BLaER1 (cell line): ENCODE measurements around the gene PFN3.
A peak's percentile ranks its signal among the peaks of the same experiment; 100 is the strongest.

Source experiments
- H3K27ac ChIP-seq: shearing (Covaris generic); formaldehyde crosslinking; 2 replicates; pipeline ENCODE4 v1.8.1; 2022
- H3K27me3 ChIP-seq: shearing (Covaris generic); formaldehyde crosslinking; 2 replicates; pipeline ENCODE4 v1.8.1; 2022
- H3K36me3 ChIP-seq: shearing (Covaris generic); formaldehyde crosslinking; 2 replicates; pipeline ENCODE4 v1.8.1; 2022
- H3K4me1 ChIP-seq: shearing (Covaris generic); formaldehyde crosslinking; 2 replicates; pipeline ENCODE4 v1.8.1; 2022
- H3K4me2 ChIP-seq: shearing (Covaris generic); formaldehyde crosslinking; 2 replicates; pipeline ENCODE4 v1.8.1; 2022
- H3K4me3 ChIP-seq: shearing (Covaris generic); formaldehyde crosslinking; 2 replicates; pipeline ENCODE4 v1.8.1; 2022
- H3K9ac ChIP-seq: shearing (Covaris generic); formaldehyde crosslinking; 2 replicates; pipeline ENCODE4 v1.8.1; 2022
- H3K9me3 ChIP-seq: shearing (Covaris generic); formaldehyde crosslinking; 2 replicates; pipeline ENCODE4 v1.8.1; 2022
- H4K20me1 ChIP-seq: shearing (Covaris generic); formaldehyde crosslinking; 2 replicates; pipeline ENCODE4 v1.8.1; 2022
- Cebpa-rat ChIP-seq: shearing (Covaris generic); IDR thresholded peaks from 2 replicates; pipeline ENCODE4 v1.8.1; 2022

The PFN3 gene

GRCh38 chr5:177431317-177432142, 31.1 kb upstream of the PFN3 start:
- H3K9ac ChIP-seq: peak overlapping the region; percentile 99
- H3K27me3 ChIP-seq: no peaks in the 10 kb centered on the region
- peak overlapping the region; percentile 98 for H3K4me2 ChIP-seq
- H3K4me3 ChIP-seq: peak overlapping the region; percentile 97
- no peak for TF ChIP-seq Cebpa-rat
- no peaks in the 10 kb centered on the region for H3K9me3 ChIP-seq
- H3K36me3 ChIP-seq: peaks cover 44% of the 10 kb centered on the region
- H3K4me1 ChIP-seq: peaks cover 77% of the 10 kb centered on the region
- H3K27ac ChIP-seq: peak overlapping the region; percentile 99
- H4K20me1 ChIP-seq: peaks cover 20% of the 10 kb centered on the region

- Histone ChIP-seq H4K20me1 (peaks cover 20% of the 10 kb centered on the region), H3K27me3 (no peaks in the 10 kb centered on the region), H3K9ac (peak overlapping the region; percentile 99), H3K27ac (peak overlapping the region; percentile 99), H3K4me2 (peak overlapping the region; percentile 98), H3K4me1 (peaks cover 77% of the 10 kb centered on the region), H3K4me3 (peak overlapping the region; percentile 97), H3K36me3 (peaks cover 38% of the 10 kb centered on the region), H3K9me3 (no peaks in the 10 kb centered on the region)
- TF ChIP-seq Cebpa-rat: no peak
Observed at GRCh38 chr5:177430972-177431316, 30.5 kb upstream of the PFN3 start.

- Histone ChIP-seq H3K9ac (peak overlapping the region; percentile 99), H4K20me1 (peaks cover 20% of the 10 kb centered on the region), H3K4me1 (peaks cover 82% of the 10 kb centered on the region), H3K9me3 (no peaks in the 10 kb centered on the region), H3K4me2 (peak overlapping the region; percentile 98), H3K27me3 (no peaks in the 10 kb centered on the region), H3K36me3 (peaks cover 32% of the 10 kb centered on the region), H3K27ac (peak overlapping the region; percentile 99), H3K4me3 (peak overlapping the region; percentile 97)
- TF ChIP-seq Cebpa-rat: no peak
Observed at GRCh38 chr5:177430140-177430951, 29.9 kb upstream of the PFN3 start.

GRCh38 chr5:177429248-177430040, 29.0 kb upstream of the PFN3 start:
- peaks cover 20% of the 10 kb centered on the region for H4K20me1 ChIP-seq
- H3K27ac ChIP-seq: peak overlapping the region; percentile 99
- peaks cover 82% of the 10 kb centered on the region for H3K4me1 ChIP-seq
- peak overlapping the region; percentile 98 for H3K4me2 ChIP-seq
- H3K27me3 ChIP-seq: no peaks in the 10 kb centered on the region
- peak overlapping the region; percentile 97 for H3K4me3 ChIP-seq
- H3K9ac ChIP-seq: peak overlapping the region; percentile 99
- peaks cover 23% of the 10 kb centered on the region for H3K36me3 ChIP-seq
- no peaks in the 10 kb centered on the region for H3K9me3 ChIP-seq
- TF ChIP-seq Cebpa-rat: peak; percentile 73; the same call in 1 of the 2 replicates

GRCh38 chr5:177428574-177429217, 28.2 kb upstream of the PFN3 start:
- H4K20me1 ChIP-seq: peaks cover 20% of the 10 kb centered on the region
- TF ChIP-seq Cebpa-rat: no peak
- H3K36me3 ChIP-seq: peaks cover 16% of the 10 kb centered on the region
- H3K4me2 ChIP-seq: peak overlapping the region; percentile 98
- no peaks in the 10 kb centered on the region for H3K9me3 ChIP-seq
- peak overlapping the region; percentile 97 for H3K4me3 ChIP-seq
- peak overlapping the region; percentile 99 for H3K27ac ChIP-seq
- H3K9ac ChIP-seq: peak overlapping the region; percentile 99
- H3K27me3 ChIP-seq: no peaks in the 10 kb centered on the region
- peaks cover 75% of the 10 kb centered on the region for H3K4me1 ChIP-seq

- Histone ChIP-seq H3K9ac (peak overlapping the region; percentile 99), H3K4me1 (peaks cover 68% of the 10 kb centered on the region), H3K4me2 (peak overlapping the region; percentile 98), H3K9me3 (no peaks in the 10 kb centered on the region), H3K4me3 (peak overlapping the region; percentile 97), H3K27me3 (no peaks in the 10 kb centered on the region), H3K27ac (peak overlapping the region; percentile 99), H4K20me1 (peaks cover 20% of the 10 kb centered on the region), H3K36me3 (peaks cover 9% of the 10 kb centered on the region)
- TF ChIP-seq Cebpa-rat: no peak
Observed at GRCh38 chr5:177427919-177428573, 27.6 kb upstream of the PFN3 start.

- peaks cover 61% of the 10 kb centered on the region for H3K4me1 ChIP-seq
- H3K9ac ChIP-seq: peak overlapping the region; percentile 99
- no peaks in the 10 kb centered on the region for H3K27me3 ChIP-seq
- H3K9me3 ChIP-seq: no peaks in the 10 kb centered on the region
- H3K27ac ChIP-seq: peak overlapping the region; percentile 99
- H4K20me1 ChIP-seq: peaks cover 20% of the 10 kb centered on the region
- peak overlapping the region; percentile 97 for H3K4me3 ChIP-seq
- H3K36me3 ChIP-seq: peaks cover 2% of the 10 kb centered on the region
- H3K4me2 ChIP-seq: peak overlapping the region; percentile 98
- no peak for TF ChIP-seq Cebpa-rat
Observed at GRCh38 chr5:177427211-177427822, 26.9 kb upstream of the PFN3 start.

- H3K27me3 ChIP-seq: no peaks in the 10 kb centered on the region
- H3K36me3 ChIP-seq: no peaks in the 10 kb centered on the region
- peak within 1 kb of the TSS; percentile 97 for H3K4me3 ChIP-seq
- peaks cover 55% of the 10 kb centered on the region for H3K4me1 ChIP-seq
- H4K20me1 ChIP-seq: peaks cover 20% of the 10 kb centered on the region
- peak within 1 kb of the TSS; percentile 99 for H3K9ac ChIP-seq
- TF ChIP-seq Cebpa-rat: no peak
- H3K4me2 ChIP-seq: peak within 1 kb of the TSS; percentile 98
- H3K27ac ChIP-seq: peak within 1 kb of the TSS; percentile 99
- H3K9me3 ChIP-seq: no peaks in the 10 kb centered on the region
Observed at GRCh38 chr5:177426566-177427210, 26.2 kb upstream of the PFN3 start, which contains the start of gene GRK6. Gene GRK6, plus strand, starts transcription at chr5:177426676. Its CDS starts 170 bp downstream, at chr5:177426846.
